GM15510 (cell line): ENCODE measurements around the gene OPTN.

ENCODE experiments used
- POLR2A ChIP-seq: IDR thresholded peaks from 3 replicates; pipeline ENCODE4 v1.6.1; 2011; ENCODE audit warnings: borderline replicate concordance; ENCODE audit not compliant: insufficient read length; ENCODE audit errors: extremely low read depth

OPTN gene

DNA sequence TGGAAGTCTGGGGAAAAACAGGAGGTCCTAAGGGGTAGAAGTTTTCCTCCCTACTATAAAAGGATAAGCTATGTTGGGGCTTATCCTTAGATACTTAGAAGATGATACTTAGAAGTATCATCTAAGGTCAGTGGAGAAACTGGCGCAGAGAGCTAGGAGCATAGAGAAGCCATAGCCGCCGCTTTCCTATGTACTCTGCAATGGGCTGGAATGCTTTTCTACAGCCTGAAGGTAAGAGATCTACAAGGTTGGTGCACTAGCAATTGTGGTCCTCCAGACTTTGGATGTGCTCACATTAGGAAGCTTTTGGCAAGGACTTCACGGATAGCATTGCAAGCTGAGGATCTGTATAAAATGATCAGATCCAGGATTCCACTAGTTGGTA lies 12.4 kb upstream of the OPTN start:
- TF ChIP-seq POLR2A, result no peak

DNA sequence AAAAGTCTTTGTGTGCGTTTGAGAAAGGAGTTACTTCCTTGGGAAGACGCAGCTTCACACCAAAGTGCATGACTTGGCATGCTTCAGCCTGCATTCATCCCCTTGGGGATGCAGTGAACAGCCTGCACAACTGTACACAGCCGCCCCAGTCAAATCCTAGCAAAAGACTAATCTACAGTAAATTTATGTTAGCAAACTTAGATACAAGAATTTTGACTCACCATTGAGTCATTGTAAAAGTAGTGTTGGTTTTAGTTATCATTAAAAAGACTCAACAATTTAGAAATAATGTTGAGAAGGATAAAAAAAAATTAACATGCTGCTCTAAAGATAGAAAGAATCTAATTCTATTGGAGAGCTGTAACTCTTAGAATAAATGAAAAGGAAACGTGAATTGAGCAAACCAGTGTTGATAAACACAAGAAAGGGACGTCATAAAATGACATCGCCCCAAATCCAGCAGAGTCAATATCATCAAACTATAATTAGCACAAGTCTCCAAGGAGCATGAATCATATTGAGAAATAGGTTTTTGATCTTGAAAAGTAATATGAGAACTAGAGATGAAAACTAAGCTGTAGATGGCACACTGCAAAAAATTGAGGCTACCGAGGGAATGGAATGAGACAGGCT lies 11.9 kb upstream of the OPTN start:
- TF ChIP-seq POLR2A, result no peak

DNA sequence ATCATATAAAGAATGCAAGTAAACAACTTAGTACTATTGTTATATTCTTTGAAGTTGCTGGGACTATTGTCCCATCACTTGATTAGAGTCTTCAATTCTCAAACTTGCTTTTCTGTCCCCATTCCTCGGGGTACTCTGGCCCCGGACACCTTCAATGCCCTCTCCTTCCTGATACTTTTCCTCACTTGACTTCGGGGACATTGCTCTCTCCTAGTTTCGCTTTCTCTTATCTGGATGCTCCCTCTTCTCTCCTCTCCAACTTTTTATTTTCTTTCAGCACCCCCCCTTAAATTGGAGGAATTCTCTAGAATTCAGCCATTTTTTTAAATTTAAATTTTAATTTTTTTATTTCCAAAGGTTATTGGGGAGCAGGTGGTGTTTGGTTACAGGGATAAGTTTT lies 10.6 kb upstream of the OPTN start:
- TF ChIP-seq POLR2A, result no peak

DNA sequence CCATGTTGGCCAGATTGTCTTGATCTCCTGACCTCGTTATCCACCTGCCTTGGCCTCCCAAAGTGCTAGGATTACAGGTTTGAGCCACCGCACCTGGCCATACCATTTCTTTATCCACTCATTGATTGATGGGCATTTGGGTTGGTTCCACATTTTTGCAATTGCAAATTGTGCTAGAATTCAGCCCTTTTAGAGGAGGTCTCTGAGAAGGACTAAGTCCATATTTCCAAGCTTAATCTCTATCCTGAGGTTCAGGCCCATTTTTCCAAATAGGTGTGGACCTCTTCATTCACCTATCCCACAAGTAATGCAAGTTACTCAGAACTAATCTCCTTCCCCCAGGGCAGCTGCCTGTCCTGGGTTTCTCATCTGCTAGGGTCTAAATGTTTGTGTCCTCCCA lies 9.7 kb upstream of the OPTN start:
- TF ChIP-seq POLR2A, result no peak

DNA sequence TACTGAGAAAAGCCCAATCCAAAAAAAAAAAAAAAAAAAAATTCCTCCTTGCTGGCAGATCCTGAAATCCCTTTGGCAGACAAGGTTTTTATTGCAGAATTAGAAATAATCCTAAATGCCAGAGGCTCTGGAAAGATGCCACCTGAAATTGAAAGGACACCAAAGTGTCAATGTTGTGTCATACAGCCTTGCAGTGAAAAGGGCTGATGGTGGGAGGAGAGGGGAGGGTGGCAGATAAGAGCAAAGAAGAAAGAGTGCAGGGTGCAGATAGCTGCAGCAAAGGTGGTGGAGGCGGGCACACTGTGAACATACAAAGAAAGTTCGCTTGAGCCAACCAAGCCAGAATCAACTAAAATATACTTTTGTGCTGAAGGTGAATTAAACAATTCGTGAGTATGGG lies 8.2 kb upstream of the OPTN start:
- no peak for TF ChIP-seq POLR2A

DNA sequence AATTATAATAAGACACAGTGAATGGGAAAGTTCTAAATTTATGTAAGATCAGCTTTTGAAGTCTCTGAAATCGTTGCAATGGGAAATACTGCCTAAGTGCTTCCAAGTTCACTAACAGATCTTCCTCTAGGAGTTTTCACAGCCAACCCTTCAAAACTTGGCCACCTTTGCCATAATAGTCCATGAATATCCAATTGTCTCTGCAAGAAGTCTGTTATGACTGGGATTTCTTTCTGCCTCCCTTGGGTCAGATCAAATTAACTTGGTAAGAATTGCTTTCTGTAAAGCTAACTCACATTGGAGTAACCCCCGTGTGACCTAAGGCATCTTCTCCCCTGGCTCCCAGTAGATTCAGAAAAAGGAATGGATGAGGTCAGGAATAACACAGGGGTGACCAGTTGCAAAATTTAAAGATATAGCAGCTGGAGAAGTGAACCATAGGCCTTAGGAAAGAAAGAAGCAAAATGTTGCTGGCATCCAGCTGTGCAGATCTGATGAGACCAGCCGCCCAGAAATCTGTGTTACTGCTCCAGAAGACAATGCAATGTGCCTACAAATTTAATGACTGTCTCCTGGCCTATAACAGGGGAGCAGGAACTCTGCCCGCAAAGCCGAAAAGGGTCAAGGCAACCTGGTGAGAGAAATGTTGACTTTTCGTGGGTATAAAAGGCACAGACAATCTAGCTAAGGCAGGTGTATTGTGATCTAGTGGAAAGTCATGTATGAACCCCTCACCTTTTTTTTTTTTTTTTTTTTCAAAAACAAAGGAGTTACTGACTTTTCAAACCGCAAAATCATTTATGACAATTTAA lies 7.5 kb upstream of the OPTN start:
- TF ChIP-seq POLR2A, result no peak

DNA sequence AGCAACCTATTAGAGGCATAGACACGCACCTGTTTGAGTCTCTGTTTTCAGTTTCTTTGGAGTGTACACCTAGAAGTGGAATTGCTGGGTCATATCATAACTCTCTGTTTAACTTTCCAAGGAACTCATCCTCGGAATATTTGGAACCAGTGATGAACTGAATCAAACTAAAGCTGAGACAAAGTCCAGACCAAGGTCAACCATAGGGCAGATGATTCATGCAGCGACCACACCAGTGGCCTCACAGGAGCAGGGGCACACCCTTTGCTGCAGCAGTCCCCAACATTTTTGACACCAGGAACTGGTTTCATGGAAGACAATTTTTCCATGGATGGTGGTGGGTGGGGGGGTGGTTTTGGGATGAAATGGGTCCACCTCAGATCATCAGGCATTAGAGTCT lies 4.9 kb upstream of the OPTN start:
- no peak for TF ChIP-seq POLR2A

DNA sequence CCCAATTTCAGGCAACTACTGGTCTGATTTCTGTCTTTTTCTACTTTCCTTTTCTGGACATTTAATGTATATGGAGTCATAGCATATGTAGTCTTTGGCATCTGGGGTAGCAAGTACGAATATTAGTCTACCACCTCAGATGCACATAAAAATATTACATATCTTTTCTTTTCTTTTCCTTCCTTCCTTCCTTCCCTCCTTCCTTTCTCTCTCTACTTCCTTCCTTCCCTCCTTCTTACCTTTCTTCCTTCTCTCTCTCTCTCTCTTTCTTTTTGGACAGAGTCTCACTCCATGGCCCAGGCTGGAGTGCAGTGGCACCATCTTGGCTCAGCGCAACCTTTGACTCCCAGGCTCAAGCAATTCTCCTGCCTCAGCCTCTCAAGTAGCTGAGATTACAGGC lies 4.0 kb upstream of the OPTN start:
- TF ChIP-seq POLR2A, result no peak

DNA sequence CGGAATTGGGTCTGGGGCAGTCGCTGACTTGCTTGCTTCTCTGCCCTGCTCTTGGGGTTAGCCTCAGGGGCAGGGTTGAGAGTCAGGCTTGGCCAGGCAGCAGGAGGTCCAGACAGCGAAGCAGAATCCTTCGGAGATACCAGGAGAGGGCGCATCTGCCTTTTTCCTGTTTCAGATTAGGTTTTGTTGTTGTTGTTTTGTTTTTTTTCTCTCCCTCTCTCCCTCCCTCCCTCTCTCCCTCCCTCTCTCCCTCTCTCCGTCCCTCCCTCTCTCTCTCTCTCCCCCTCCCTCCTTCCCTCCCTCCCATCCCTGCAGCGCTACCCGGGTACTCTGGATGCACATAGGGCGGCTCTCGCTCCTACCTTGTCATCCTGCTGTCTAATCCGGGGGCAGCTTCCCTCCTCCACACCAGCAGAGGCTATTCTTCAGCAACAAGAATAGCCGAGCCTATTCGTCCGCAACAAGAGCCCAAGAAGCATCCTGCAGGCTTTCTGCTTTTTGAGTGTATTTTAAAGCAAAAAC lies 758 bp upstream of the OPTN start:
- TF ChIP-seq POLR2A, result no peak

DNA sequence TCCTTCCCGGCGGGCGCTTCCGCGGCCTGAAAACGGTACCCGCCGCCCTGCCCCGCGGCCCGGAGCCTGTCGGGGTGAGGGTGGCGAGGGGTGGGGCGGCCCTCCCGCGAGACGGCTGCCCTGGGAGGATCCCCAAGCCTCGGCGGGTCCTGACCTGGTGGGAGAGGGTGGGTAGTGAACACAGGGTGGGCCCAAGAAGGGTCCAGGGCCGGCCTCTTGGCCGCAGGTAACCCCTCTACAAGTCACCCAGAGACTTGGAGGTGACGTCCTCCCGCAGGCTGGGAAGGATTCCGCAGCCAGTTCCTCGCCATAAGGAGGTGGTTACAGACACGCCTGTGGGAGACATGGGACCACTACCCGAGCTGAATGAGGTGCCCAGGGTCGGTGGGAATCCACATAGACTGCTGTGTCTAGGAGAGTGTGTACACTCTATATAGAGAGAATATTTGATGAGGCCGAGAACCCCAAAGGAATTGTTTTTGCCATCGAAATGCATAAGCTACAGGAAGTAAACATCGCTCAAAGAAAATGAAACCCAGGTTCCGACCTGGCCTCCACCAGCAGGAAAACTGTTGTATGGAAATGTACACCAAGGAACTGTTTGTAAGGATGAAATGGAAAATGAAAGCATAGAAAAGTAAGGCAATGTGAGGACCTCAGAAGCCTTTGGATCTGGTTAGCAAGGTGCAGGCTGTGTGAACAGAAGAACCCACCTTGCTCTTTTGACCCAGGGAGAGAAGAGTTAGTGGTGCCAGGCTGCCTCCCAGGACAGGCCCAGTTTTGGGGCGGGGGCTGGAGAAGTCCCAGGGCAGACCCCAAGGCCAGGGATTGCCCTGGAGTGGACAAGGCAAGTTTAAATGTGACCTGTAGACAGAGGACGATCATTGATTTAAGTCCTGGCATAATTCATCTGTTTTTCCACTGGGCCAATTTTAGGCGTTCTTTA lies 659 bp downstream of the OPTN start:
- TF ChIP-seq POLR2A, result no peak

DNA sequence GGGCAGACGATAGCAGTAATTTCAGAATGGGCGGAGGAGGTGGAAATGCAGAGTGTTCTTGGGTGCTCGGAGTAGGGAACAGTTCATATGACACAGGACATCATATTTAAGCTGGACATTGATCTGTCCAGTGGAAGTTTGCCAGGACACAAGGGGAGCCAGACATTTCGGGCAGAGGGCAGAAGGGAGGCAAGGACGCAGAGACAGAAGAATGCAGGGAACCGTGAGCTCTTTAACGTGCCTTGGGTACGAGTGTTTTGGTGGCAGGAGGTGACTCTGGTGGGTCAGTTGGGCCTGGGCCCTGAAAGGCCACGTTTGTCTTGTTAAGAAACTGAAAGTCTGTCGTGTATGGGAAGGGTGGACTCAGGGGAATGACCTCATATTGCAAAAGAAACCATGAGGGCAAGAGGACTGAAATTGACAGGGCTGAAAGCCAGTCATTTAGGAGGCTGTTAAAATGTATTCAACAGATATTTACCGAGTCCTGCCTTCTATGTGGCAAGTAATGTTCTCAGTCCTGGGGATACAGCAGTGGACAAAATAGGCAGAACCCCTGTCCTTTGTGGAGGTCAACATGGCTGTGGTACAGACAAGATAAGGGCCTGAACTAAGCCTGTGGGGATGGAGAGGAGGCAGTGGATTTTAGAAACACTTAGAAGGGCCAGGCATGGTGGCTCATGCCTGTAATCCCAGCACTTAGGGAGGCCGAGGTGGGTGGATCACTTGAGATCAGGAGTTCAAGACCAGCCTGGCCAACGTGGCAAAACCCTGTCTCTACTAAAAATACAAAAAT lies 2.2 kb downstream of the OPTN start:
- no peak for TF ChIP-seq POLR2A

DNA sequence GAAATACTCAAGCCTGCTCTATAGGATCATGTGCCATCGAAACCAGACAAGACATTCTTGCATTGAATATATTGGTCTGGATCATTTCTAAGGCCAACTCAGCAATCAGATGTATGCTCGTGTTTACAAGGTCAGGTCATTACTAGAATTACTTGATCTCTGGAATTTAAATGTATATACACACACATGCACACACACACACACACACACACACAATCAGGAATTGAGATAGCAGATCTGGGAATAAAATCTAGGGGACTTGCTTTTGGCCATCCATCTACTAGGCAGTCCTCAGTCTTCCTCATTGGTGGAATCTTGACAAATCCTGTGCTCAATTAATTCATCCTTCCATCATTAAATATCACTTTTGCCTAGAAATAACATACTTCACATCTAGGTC lies 3.6 kb downstream of the OPTN start:
- TF ChIP-seq POLR2A, result no peak

DNA sequence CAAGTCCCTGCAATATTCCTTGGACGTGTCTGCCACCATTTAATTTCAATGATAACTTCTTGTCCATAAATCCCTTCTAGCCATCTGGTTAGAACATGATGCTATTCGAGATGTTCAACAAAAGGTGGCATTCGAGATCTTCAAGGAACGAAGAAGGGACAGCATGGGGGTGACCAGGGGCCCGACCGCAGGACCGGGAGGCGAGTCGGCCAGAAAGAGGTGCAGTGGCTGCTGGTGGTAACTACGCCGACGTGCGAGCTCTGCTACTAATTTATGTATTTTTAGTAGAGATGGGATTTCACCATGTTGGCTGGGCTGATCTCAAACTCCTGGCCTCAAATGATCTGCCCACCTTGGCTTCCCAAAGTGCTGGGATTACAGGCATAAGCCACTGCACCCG lies 4.7 kb downstream of the OPTN start:
- no peak for TF ChIP-seq POLR2A

DNA sequence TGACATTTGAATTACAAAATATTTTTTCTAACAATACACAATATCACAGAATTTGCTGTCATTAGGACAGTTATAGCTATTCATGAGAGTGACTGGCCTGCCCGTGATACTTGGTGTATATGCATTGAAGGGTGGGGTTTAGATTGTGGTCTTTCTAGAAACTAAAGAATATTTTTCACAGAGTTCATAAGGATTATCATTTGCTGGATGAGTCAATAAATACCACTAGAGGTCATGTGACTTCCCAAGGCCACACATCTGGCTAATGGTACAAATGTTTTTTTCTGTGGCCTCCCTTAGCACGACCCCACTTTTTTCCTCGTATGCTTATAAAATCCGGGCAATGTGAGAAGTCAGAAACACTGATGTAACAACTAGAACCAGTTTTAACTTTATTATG lies 5.2 kb downstream of the OPTN start:
- no peak for TF ChIP-seq POLR2A
